ENCODE data around the gene EFHD1.

DNA sequence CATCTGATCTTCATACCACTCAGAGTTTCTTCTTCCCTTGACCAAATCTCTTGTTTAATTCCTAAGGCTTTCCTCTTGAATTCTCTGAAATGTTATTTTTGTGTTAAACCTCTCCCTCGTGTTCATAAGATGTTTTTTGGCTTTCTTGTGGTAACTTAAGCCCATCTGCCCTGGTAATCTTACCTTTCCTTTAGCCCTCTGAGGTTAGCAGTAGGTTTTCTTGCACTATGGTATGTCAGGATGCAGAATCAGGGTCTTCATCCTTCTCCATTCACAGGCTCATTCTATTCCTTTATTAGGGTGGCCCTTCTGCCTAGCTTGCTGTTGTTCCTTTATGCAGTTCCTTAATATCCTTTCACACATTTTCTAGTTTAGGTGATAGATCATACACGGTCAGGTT lies 87.9 kb downstream of the EFHD1 start:
- TF ChIP-seq, protein P1, sequence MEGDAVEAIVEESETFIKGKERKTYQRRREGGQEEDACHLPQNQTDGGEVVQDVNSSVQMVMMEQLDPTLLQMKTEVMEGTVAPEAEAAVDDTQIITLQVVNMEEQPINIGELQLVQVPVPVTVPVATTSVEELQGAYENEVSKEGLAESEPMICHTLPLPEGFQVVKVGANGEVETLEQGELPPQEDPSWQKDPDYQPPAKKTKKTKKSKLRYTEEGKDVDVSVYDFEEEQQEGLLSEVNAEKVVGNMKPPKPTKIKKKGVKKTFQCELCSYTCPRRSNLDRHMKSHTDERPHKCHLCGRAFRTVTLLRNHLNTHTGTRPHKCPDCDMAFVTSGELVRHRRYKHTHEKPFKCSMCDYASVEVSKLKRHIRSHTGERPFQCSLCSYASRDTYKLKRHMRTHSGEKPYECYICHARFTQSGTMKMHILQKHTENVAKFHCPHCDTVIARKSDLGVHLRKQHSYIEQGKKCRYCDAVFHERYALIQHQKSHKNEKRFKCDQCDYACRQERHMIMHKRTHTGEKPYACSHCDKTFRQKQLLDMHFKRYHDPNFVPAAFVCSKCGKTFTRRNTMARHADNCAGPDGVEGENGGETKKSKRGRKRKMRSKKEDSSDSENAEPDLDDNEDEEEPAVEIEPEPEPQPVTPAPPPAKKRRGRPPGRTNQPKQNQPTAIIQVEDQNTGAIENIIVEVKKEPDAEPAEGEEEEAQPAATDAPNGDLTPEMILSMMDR (IDR thresholded peaks at IDR 0.05; ENCODE audit: insufficient read depth, low read length), result no peak
- TF ChIP-seq POLR2AphosphoS5 (IDR thresholded peaks at IDR 0.05; ENCODE audit: low read depth) (no peak), REST (IDR thresholded peaks at IDR 0.05; ENCODE audit: insufficient replicate concordance, low read depth) (no peak)
